Fibroblast of skin of abdomen (primary cell): ENCODE measurements around the gene BPI.
"Not testable (repeated sequence)": the region's sequence is repeated elsewhere in the genome, so short reads cannot be mapped to it uniquely, and the experiment has no call there.

ENCODE experiments used
- DNase-seq: peaks from one replicate; pipeline ENCODE4 v3.0.0-alpha.2; 2013

BPI gene

DNA sequence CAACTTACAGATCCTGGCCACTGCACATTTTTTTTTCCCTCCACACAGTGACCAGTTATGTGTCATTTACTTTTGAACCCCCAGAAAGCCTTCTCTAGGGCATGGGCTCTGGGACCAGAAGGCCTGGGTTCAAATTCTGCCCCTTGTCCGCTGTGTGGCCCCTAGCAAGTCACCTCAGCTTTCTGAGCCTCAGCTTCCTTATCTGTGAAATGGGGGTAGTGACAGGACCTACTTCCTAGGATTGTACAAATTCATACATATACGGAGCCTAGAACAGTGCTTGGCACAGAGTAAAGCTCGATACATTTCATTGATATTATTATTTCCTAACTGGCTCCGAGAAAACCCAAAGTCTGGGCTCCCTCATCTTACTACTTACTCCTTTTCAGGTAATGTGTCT lies 1.6 kb downstream of the BPI start:
- no peak for DNase-seq

DNA sequence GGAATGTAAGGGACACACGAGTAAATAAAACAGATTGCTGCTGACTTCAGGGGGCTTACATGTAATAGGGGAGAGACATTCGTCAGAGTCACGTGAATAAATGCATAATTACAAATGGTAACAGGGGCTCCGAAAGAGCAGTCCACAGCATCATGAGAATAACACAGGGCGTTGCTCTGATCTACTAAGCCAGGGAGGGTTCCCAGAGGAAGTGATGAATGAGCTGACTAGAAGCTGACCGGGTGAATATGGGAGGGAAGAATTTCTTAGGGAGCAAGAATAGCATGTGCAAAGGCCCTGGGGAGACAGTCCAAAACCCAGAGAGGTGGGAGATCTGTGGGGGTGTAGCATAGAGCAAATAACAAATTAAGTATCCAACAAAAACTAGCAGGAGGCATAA lies 2.4 kb downstream of the BPI start:
- no peak for DNase-seq

DNA sequence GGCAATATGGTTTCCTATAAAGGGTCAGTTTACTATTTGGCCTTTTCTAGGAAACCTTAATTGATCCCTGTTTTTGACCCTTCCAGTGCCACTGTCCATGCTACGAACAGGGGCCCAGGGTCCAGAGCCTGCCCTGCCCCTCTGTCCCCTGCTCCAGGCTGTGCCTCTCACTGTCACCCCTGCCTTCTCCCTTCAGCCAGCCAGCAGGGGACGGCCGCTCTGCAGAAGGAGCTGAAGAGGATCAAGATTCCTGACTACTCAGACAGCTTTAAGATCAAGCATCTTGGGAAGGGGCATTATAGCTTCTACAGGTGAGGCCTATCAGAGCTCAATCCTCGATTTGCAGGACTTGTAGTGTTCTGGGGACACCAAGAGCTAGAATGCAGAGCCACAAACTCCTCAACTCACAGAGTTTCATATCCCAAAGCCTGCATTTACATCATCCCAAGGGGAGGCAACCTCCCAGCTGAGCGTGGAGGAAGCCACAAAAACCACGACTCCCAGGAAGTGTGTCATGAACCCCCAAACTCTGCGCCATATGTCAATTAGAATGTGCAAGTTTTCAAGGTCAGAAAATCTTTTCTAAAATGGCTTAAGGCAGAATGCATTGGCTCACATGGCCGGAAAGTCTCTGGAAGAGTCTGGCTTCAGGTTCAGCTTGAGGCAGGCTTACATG lies 3.6 kb downstream of the BPI start:
- peak; percentile 73 for DNase-seq

DNA sequence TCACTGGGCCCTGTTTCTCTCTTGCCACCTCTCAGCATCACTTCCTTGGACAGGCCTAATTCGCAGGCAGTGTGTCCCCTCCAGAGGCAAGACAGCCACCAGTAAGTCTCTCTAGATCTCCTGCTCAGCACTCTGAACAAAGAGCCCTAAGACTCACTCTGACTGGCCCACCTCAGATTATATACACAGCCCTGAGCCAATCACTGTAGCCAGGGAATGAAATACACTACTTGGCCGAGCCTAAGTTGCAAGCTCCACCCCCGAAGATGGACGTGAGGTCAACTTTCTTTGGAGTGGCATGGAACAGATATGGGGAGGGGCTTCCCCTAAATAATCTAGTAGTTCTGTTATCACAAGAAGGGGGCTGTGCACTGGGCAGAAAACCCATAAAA lies 4.1 kb downstream of the BPI start:
- no peak for DNase-seq

DNA sequence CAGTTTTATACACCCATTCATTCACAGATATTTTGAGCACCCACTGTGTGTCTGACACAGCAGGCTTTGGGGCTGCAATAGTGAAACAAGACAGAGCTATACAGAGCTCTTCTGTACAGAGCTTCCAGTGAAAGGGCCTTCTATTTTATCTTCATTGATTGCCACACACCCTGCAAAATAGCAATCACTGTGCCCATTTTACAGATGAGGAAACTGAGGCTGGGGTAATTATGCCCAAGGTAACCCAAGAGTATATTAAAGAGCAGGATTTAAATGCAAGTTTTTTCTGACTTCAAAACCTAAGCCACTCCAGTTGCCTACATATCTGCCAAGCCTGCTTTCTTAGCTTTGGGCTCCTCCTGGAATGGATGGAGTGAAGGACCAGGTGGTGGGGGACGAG lies 4.5 kb downstream of the BPI start:
- DNase-seq: no peak

DNA sequence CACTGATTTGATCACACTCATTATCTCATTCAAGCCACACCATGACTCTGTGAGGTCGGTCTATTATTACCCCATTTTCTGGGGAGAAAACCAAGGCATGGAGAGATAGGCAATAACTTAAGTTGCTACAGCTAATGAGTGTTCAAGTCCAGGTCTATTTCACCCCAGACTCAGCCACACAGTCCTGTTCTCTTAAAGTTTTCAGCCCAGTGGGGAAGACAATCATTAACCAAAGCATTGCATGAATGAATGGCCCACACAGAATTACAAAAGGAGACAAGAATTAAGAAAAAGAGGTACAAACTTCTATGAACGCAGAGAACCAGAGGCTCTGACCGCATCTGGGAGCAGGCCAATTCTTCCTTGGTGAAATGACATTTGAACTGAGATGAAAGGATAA lies 7.1 kb downstream of the BPI start:
- DNase-seq: no peak

DNA sequence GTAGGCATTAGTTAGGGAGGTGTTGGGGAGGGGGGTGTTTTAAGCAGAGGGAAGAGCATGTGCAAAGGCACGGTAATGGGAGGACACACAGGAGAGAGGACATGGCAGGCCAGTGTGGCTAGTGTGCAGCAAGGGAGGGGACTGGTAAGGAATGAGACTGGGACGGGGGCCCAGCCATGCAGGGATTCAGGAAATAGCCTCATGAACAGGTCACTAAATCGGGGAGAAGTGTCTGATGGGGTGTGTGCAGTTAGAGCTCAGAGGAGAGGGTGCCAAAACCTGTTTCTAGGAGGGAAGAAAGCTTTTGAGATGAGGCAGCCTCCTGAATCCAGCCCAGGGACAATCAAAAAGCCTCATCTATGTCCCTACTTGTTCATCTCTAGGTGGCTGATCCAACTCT lies 7.5 kb downstream of the BPI start:
- no peak for DNase-seq

DNA sequence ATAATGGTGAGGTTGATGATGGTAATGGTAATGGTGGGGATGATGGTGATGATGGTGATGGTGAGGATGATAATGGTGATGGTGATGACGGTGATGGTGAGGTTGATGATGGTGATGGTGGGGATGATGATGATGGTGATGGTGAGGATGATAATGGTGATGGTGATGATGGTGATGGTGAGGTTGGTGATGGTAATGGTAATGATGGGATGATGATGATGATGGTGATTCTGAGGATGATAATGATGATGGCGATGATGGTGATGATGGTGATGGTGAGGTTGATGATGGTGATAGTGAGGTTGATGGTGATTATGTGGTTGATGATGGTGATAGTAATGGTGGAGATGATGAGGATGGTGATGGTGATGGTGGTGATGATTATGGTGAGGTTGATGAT lies 9.7 kb downstream of the BPI start:
- DNase-seq: no peak

DNA sequence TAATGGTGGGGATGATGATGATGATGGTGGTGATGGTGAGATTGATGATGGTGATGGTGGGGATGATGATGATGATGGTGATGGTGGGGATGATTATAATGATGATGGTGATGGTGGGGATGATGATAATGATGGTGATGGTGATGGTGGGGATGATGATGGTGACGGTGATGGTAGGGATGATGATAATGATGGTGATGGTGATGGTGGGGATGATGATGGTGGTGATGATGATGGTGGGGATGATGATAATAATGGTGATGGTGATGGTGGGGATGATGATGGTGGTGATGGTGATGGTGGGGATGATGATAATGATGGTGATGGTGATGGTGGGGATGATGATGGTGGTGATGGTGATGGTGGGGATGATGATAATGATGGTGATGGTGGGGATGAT lies 10.4 kb downstream of the BPI start:
- not testable (repeated sequence) for DNase-seq

DNA sequence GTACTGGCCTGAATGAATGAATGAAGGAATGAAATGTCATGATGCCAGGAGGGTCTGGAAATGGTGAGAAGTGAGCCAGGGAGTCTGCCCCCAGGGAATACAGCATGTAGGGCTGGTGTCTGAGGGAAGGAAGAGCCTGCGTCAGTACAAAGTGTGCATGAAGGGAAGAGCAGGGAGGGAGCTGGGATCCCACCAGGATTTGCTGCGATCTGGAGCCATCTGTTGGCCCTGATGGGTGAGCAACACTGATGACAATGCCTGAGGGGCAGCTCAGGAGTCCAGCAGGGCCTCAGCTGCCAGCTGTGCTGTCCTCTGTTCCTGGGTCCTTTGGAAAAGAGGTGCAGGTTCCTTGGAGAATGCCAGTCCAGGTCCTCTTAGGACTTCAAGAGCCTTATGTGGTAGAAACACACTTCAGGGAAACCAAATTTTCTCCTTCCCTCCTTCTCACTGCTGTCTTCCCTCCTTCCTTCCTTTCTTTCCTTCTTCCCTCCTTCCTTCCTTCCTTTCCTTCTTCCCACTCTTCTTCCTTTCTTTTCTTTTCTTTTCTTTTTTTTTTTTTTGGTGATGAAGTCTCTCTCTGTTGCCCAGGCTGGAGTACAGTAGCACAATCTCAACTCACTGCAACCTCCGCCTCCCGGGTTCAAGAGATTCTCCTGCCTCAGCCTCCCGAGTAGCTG lies 11.5 kb downstream of the BPI start:
- peak; percentile 26 for DNase-seq

DNA sequence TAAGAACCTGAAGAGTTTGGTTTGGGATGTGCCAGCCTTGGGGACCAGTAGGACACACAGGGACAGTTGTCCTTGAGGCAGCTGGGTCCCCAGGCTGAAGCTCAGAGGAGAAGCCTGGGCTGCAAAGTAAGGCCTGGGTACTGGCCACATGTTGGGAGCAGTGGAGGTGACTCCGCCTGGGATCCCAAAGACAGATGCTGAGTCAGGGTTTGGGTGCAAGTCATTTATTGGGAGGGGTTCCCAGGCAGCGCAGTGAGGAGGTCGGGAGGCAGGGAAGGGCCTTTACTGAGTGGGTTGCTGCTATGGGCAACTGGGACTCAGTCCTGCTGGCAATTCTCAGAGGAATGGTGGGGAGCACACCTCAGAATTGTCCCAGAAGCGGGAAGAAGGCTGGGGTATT lies 12.4 kb downstream of the BPI start:
- no peak for DNase-seq

DNA sequence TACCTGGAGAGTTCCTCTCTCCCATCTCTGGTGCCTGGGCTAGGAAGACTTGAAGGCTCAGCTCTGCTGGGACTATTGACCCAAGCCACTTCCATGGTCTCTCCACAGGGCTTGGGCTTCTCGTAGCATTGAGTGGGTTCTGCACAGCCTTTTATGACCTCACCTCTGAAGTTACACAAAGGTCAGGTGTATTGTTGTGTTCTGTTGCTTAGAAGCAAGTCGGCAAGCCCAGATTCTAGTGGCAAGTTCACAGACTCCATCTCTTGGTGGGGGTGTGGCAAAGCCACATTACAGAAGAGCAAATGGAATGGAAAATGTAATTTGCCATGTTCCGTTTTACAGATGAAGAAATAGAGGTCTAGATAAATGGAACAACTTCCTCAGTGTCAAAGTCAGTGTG lies 13.5 kb downstream of the BPI start:
- no peak for DNase-seq

DNA sequence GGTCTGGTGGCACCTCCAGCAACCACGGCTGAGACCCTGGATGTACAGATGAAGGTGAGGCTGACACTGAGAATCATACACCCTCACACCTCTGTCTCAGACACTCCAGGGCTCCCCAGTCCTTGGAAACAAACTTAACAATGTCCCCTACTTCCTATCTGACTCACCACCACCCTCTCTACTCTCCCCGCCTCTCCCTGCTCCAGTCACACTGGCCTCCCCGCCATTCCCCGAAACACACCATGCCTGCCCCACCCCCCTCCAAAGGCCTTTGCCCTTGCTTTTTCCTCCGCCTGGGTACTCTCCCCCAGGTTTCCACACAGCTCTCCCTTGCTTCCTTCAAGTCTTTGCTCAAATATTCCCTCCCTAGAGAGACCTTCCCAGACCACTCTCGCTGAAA lies 16.3 kb downstream of the BPI start:
- no peak for DNase-seq

DNA sequence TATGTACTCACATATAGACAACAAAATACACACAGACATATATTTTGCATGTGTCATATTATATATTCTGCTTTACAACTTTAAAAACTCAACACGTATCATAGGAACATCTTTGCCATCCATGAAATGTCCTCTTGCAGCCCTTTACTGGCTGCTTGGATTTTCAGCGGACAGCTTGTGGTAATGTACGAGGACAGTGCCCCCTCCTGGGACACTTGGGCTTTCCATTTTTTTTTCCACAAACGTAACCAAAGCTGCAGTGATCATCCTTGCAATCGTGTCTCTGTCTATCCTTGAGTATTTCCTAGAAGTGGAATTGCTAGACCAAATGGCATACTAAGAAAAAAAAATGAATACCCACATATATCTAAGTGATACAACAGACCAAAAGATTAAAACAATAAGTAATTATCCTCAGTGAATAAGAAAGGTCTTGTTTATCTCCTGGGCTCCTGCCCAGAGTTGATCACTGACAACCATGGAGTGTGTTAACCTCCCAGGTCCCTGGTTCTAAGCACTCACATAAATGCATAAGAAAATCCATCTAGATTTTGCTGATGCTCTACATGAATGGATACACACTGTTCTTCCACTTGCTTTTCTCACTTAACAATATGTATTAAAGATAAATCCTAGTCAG lies 18.1 kb downstream of the BPI start:
- peak; percentile 58 for DNase-seq

DNA sequence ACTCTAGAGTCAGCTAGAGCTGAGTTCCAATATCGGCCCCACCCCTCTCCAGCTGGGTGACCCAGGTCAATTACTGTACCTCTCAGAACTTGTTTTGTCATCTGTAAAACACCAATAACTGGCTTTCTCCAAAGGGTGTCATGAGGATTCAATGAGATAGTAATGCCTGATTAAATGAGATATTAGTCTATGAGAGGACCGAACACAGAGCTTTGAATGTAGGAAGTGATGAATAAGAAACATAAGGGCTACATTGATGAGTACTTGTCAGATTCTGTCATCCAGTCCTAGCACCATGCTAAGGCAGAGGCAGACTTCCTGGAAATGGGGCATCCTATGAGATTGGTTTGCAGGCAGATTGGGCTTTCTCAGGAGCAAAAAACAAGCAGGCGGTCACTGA lies 20.2 kb downstream of the BPI start:
- no peak for DNase-seq

DNA sequence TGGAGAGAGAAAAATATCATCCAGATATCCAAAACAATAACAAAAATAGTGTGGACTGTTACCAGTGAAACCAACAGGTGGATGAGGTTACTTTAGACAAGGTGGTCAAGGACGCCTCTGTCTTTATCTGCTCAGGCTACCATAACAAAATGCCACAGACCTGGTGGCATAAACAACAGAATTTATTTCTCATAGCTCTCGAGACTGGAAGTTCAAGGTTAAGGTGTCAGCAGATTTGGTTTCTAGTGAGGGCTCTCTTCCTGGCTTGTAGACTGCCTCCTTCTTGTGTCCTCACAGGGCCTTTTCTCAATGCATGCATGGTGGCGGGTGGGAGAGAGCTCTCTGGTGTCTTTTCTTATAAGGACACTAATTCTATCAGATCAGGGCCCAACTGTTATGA lies 21.2 kb downstream of the BPI start:
- DNase-seq: no peak

DNA sequence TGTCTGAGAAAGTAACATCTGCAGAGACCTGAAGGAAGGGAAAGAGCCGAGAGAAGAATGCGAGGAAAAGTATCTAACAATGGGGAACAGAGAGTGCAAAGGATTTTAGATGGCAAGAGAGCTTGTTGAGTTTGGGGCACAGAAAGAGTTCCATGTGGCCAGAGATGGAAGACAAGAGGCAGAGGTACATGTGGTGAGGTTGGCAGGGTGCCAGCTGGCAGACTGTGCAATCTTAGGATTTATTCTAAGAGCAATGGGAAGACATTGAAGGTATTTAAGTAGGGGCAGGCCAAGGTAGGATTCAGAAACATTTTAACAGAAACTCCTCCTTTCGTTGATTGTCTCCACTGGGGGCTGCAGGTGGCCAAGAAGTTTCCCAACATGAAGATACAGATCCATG lies 21.9 kb downstream of the BPI start:
- DNase-seq: no peak

DNA sequence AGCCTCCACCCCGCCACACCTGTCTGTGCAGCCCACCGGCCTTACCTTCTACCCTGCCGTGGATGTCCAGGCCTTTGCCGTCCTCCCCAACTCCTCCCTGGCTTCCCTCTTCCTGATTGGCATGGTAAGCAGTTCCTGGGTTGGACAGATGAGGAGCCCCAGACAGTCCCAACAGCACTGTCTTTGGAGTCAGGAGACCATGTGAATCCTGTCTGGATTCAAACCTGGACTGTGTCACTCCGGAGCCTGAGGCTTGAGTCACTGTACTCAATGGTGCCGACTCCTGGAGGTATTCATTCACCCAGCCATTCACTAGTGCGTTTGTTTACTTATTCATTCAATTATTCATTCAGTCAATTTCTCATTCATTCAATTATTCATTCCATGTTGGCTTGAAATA lies 22.4 kb downstream of the BPI start:
- DNase-seq: no peak

DNA sequence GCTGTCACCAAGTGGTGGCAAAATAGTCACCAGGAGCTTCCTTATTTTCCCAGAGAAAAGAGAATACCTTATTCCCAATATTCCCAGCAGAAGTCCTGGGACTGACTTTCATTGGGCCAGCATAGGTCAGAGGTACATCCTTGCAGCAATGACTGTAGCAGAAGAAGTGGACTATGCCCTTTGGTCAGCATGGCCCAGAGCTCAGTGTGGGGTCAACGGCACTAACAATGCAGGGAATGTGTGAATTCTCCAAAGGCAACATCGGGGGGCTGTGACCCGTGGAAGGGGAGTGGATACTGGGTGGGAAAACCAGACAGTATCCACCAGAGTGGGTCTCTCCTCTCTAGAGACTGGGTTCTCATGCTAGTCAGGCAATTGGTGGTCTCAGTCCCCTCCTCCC lies 26.7 kb downstream of the BPI start:
- DNase-seq: no peak

DNA sequence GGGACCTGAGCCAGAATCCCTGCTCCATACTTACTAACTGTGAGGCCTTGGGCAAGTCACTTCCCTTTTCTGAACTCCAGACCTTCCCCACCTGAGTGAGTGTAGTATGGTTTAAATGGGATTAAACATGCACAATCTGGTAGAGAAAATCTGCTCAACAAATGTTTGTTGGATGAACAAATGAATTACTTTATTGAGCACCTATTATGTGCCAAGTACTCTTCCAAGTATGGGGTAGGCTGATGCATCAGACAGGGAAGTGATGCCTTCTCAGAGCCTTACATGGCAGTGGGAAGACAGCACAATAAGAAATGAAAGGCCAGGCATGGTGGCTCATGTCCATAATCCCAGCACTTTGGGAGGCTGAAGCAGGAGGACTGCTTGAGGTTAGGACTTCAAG lies 27.3 kb downstream of the BPI start:
- DNase-seq: no peak

DNA sequence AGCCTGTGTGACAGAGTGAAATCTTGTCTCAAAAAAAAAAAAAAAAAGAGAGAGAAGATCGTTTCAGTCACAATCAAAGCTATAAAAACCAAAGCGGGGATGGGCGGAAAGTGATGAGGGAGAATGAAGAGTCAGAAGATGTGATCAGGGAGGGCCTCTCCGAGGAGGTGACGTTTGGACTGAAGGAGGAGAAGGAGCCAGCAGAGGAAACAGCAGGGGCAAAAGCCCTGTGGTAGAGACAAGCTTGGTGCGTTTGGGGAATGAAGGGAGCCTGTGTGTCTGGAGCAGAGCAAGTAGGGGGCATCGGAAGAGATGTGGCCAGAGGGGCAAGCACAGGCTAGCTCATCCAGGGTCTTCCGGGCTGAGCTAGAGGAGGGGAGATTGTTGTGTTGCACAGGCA lies 27.9 kb downstream of the BPI start:
- DNase-seq: no peak

DNA sequence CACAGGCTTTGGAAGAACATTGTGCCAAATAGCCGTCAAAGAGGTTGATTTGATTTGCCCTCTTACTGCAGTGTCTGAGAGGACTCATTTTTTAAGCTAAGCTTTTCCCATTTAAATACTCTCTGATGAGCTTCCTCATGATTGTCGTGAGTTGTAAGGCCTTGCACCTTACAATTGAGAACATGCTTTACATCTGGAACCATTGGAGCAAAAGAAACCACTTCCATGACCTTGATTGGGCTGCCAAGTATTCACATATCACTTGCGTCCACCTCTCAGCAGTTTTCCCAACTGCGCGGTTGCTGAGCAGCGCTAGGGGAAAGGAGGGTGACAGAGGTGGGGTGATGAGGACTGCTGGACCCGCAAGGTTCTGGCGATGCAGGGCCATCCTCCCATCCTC lies 30.1 kb downstream of the BPI start:
- no peak for DNase-seq

DNA sequence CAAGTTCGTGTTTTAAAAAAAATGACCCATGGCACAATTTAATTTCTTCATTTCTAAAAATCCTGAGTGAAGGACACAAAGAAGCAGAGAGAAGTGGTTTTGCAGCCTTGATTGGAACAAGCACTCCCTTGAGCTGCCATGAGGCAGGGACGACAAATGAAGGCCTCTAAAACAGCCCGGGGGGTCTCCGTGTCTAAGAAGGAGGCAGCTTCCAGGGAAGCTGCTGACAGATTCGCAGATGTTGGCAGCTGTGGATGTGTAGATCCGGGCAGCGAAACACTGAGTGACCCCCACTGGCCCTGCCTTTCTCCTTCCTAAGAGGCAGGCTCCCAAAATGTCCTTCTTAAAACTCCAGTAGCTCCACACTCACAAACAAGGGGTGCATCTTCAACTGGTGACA lies 32.8 kb downstream of the BPI start:
- no peak for DNase-seq

DNA sequence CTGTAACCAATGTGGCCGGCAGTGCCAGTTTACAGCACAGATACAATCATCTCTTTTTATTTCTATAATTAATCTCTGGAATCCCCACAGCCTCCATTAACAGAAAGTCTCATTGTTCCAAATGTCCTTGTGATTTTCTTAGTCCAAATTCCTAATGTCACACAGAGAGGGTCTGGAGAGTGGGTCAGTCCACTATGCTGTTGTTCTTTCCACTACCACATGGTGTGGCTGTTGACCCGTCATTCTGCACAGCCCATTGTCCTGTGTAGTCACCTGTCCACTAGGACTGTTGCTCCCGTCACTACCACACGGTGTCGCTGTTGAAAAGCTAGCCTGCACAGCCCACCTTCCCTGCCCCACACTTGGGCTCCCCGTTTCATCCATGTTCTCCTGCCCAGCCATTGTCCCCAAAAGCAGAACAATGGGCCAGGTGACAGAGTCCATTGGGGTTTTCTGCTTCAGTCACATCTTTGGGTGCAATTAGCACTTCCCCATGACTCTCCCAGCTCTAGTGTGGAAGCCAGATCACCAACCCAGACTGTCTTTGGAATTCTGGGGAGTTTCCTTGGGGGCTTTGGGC lies 33.7 kb downstream of the BPI start:
- no peak for DNase-seq
